Panc1 (cell line): ENCODE results near the gene FUCA2. TPM values are rescaled to one million over a fixed set of nuclear protein-coding genes. Genes with fewer than 3 reads are reported as not detected.
"Not testable (repeated sequence)": the region's sequence is repeated elsewhere in the genome, so short reads cannot be mapped to it uniquely, and the experiment has no call there.

Experiments used
- ATAC-seq: fragments of 200-7000 bp; cut with Tn5 transposase; 2 replicates; pipeline ENCODE4 v1.9.1; 2020; ENCODE audit warnings: mild to moderate bottlenecking, moderate library complexity
- BruUV-seq: library from RNA; stranded (reverse); fragments of 400-500 nt; replicated peaks from 2 replicates; lab custom pipeline; 2021; lab: Mats Ljungman, UMichigan
- CTCF ChIA-PET: fragments of 300-600 bp; sonication (Branson Sonifier 250); formaldehyde crosslinking; loops from one replicate; lab custom pipeline; 2022; ENCODE audit warnings: antibody characterized with exemption; lab: Charles Lee
- POLR2A ChIA-PET: fragments of 300-600 bp; sonication (Branson Sonifier 250); formaldehyde crosslinking; loops from one replicate; lab custom pipeline; 2022; ENCODE audit warnings: antibody characterized with exemption; lab: Charles Lee
- DNase-seq: peaks from one replicate; pipeline ENCODE4 v3.0.0-alpha.2; 2010; ENCODE audit warnings: low read depth, low spot score
- H3K27ac ChIP-seq: 2 replicates; pipeline ENCODE4 v1.5.1; 2011; ENCODE audit warnings: mild to moderate bottlenecking, low read length, inconsistent platforms
- H3K27me3 ChIP-seq: fragments of 200-500 bp; sonication (Bioruptor generic); 2 replicates; pipeline ENCODE4 v1.6.0; 2014; ENCODE audit warnings: low read length, inconsistent platforms; ENCODE audit not compliant: control insufficient read depth, insufficient read depth
- H3K36me3 ChIP-seq: fragments of 200-500 bp; sonication (Bioruptor generic); 2 replicates; pipeline ENCODE4 v1.5.1; 2014; ENCODE audit warnings: inconsistent platforms, mild to moderate bottlenecking, low read length, moderate library complexity; ENCODE audit not compliant: control insufficient read depth, insufficient read depth
- H3K4me1 ChIP-seq: 2 replicates; pipeline ENCODE4 v1.5.1; 2011; ENCODE audit warnings: inconsistent platforms, mild to moderate bottlenecking, low read length, moderate library complexity; ENCODE audit not compliant: control insufficient read depth, insufficient read depth
- H3K4me3 ChIP-seq, 2 experiments: 2 replicates each; pipeline ENCODE4 v1.5.1; 2011 to 2012; ENCODE audit warnings: low read depth in 2 of 2, low read length in 2 of 2, mild to moderate bottlenecking in 2 of 2, inconsistent platforms in 1 of 2, moderate library complexity in 1 of 2
- H3K9me3 ChIP-seq: fragments of 200-500 bp; sonication (Bioruptor generic); 2 replicates; pipeline ENCODE4 v1.5.1; 2014; ENCODE audit warnings: low read depth, mild to moderate bottlenecking, inconsistent platforms, low read length, moderate library complexity; ENCODE audit not compliant: control insufficient read depth, insufficient read depth
- POLR2AphosphoS5 ChIP-seq: IDR thresholded peaks from 2 replicates; pipeline ENCODE4 v1.6.1; 2012; ENCODE audit warnings: mild to moderate bottlenecking, low read depth, low read length, moderate library complexity
- SIN3A ChIP-seq: IDR thresholded peaks from 2 replicates; pipeline ENCODE4 v1.6.1; 2012; ENCODE audit warnings: low read depth, mild to moderate bottlenecking, low read length, moderate library complexity, borderline replicate concordance; ENCODE audit not compliant: insufficient read depth
- TCF7L2 ChIP-seq: IDR thresholded peaks from 2 replicates; pipeline ENCODE4 v1.6.1; 2011; ENCODE audit warnings: mild to moderate bottlenecking, low read depth, low read length, inconsistent platforms
- in situ Hi-C: cut with HindIII; loops from 2 replicates; pipeline ENCODE4 v1.10.0; 2016; ENCODE audit warnings: low sequenced_read_pairs, low pct_unique_long_range_greater_than_20kb
- intact Hi-C: fragments of 100-400 bp; cut with micrococcal nuclease; formaldehyde crosslinking; loops from one replicate; pipeline ENCODE4 v1.10.0; 2022; ENCODE audit not compliant: unreplicated experiment
- total RNA-seq: library from RNA; stranded (reverse); gene quantifications from one replicate; pipeline ENCODE4 v1.2.1, GENCODE V29; 2021; ENCODE audit not compliant: unreplicated experiment
- TF ChIP-seq, protein P1 (sequence below): fragments of 450-650 bp; IDR thresholded peaks from 2 replicates; pipeline ENCODE4 v1.5.1; 2017; ENCODE audit warnings: mild to moderate bottlenecking
- TF ChIP-seq, protein P2 (sequence below), 2 experiments: IDR thresholded peaks; 2 replicates each; pipeline ENCODE4 v1.6.1; 2011 to 2012; ENCODE audit warnings: low read depth in 2 of 2, control low read depth in 1 of 2, low read length in 1 of 2, mild to moderate bottlenecking in 1 of 2, moderate library complexity in 1 of 2; ENCODE audit not compliant: insufficient read depth in 1 of 2

Gene FUCA2
- total RNA-seq, 1 experiment from 2014 or later = 68.1 TPM

DNA sequence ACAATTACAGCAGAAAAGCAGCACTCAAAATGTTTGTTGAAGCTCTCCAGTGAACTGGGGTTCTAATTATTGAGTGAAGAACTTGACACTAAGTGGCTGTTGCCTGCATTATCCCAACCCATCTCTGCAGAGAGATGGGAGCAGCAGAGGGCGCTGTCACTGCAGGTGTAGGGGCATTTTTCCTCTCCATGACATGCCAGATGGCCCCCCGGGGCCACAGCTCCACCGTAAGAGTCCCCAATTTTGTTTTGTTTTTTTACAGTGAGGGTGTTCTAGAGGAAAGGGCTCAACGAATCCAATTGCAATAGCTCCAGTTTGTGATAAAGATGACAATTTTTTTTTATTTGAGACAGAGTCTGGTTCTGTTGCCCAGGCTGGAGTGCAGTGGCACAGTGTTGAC is 1.9 kb upstream of the FUCA2 start:
- TF ChIP-seq, protein P1, sequence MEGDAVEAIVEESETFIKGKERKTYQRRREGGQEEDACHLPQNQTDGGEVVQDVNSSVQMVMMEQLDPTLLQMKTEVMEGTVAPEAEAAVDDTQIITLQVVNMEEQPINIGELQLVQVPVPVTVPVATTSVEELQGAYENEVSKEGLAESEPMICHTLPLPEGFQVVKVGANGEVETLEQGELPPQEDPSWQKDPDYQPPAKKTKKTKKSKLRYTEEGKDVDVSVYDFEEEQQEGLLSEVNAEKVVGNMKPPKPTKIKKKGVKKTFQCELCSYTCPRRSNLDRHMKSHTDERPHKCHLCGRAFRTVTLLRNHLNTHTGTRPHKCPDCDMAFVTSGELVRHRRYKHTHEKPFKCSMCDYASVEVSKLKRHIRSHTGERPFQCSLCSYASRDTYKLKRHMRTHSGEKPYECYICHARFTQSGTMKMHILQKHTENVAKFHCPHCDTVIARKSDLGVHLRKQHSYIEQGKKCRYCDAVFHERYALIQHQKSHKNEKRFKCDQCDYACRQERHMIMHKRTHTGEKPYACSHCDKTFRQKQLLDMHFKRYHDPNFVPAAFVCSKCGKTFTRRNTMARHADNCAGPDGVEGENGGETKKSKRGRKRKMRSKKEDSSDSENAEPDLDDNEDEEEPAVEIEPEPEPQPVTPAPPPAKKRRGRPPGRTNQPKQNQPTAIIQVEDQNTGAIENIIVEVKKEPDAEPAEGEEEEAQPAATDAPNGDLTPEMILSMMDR = peak; percentile 81
- TF ChIP-seq TCF7L2 = no peak
- TF ChIP-seq, protein P2, sequence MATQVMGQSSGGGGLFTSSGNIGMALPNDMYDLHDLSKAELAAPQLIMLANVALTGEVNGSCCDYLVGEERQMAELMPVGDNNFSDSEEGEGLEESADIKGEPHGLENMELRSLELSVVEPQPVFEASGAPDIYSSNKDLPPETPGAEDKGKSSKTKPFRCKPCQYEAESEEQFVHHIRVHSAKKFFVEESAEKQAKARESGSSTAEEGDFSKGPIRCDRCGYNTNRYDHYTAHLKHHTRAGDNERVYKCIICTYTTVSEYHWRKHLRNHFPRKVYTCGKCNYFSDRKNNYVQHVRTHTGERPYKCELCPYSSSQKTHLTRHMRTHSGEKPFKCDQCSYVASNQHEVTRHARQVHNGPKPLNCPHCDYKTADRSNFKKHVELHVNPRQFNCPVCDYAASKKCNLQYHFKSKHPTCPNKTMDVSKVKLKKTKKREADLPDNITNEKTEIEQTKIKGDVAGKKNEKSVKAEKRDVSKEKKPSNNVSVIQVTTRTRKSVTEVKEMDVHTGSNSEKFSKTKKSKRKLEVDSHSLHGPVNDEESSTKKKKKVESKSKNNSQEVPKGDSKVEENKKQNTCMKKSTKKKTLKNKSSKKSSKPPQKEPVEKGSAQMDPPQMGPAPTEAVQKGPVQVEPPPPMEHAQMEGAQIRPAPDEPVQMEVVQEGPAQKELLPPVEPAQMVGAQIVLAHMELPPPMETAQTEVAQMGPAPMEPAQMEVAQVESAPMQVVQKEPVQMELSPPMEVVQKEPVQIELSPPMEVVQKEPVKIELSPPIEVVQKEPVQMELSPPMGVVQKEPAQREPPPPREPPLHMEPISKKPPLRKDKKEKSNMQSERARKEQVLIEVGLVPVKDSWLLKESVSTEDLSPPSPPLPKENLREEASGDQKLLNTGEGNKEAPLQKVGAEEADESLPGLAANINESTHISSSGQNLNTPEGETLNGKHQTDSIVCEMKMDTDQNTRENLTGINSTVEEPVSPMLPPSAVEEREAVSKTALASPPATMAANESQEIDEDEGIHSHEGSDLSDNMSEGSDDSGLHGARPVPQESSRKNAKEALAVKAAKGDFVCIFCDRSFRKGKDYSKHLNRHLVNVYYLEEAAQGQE (IDR thresholded peaks at IDR 0.05; ENCODE audit: insufficient read depth in 1 of 2, low read depth in 2 of 2, low read length in 1 of 2) = no peak
- Histone ChIP-seq H3K36me3 (no peaks in the 10 kb centered on the region), H3K4me1 (peaks cover 12% of the 10 kb centered on the region), H3K4me3 (no peak overlapping the region), H3K27me3 (0 out of 2 replicates have a peak, but pooled peaks cover 2% of the 10 kb centered on the region), H3K27ac (no peak overlapping the region), H3K9me3 (no peaks in the 10 kb centered on the region)
- DNase-seq (no peak), ATAC-seq (no peak)
- BruUV-seq = no TSS peak
- CTCF ChIA-PET = interaction anchor here (1.2 kb wide), 1 partner anchor 29 kb away, joined by 3 read pairs; no protein-coding TSS in a partner anchor
- POLR2A ChIA-PET = interaction anchor here (0.7 kb wide), 1 partner anchor 16 kb away, joined by 3 read pairs; no protein-coding TSS in a partner anchor
- intact Hi-C loops = no loop called here
- in situ Hi-C loops = no loop called here

DNA sequence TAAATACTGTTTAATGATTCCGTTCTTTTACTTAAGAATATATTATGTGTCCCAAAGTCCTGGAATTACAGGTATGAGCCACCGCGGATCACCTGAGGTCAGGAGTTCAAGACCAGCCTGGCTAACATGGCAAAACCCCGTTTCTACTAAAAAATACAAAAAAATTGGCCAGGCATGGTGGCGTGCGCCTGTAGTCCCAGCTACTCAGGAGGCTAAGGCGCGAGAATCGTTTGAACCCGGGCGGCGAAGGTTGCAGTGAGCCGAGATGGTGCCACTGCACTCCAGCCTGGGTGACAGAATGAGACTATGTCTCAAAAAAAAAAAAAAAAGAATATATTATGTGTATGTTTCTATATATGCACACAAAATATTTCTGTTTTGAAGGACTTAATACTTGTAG is 1.2 kb downstream of the FUCA2 start:
- ATAC-seq, intact Hi-C loops, DNase-seq, in situ Hi-C loops, CTCF ChIA-PET, H3K9me3 ChIP-seq, H3K27me3 ChIP-seq, H3K36me3 ChIP-seq, BruUV-seq, POLR2A ChIA-PET: not testable (repeated sequence)
- Histone ChIP-seq H3K27ac (peak overlapping the region; percentile 95), H3K4me1 (peaks cover 12% of the 10 kb centered on the region), H3K4me3 (peak overlapping the region; percentile 57 to 72)

DNA sequence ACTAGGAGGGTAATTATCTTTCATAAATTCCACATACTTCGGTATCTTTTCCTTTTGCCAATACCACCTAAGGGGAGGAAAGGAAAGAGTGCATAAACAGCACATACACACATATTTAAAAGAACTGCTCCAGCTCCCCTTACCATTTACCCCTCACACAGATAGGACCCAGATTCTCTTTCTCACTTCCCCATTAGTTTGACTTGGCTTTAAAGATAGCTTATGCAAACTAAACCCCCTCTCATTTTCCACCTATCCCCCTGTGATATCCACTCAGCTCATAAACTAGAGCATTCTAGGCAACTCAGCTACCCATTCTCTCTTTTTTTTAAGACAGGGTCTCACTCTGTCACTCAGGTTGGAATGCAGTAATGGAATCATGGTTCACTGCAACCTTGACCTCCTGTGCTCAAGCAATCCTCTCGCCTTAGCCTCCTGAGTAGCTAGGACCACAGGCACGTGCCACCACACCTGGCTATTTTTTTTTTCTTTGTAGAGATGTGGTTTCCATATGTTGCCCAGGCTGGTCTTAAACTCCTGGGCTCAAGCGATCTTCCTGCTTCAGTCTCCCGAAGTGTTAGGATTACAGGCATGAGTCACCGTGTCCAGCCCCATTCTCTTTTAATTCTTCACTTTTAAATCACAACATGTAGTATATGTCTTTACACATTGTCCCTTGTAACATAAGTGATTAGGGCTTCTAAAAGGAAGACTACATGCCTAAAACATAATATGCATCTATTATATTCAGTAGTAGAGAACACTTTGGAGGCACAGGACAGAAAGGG is 4.0 kb downstream of the FUCA2 start:
- ATAC-seq (no peak), DNase-seq (no peak)
- H3K9me3 ChIP-seq = no peaks in the 10 kb centered on the region
- TF ChIP-seq, protein P2 (IDR thresholded peaks at IDR 0.05; ENCODE audit: insufficient read depth in 1 of 2, low read depth in 2 of 2, low read length in 1 of 2) = no peak
- TF ChIP-seq, protein P1 = no peak
- TF ChIP-seq SIN3A (no peak), TCF7L2 (no peak), POLR2AphosphoS5 (no peak)
- peaks cover 12% of the 10 kb centered on the region for H3K4me1 ChIP-seq
- BruUV-seq = no TSS peak
- H3K36me3 ChIP-seq = no peaks in the 10 kb centered on the region
- intact Hi-C loops = no loop called here
- H3K27me3 ChIP-seq = no peaks in the 10 kb centered on the region
- ChIA-PET CTCF (no interaction called here), POLR2A (no interaction called here)
- no peak overlapping the region for H3K27ac ChIP-seq
- in situ Hi-C loops = no loop called here
- no peak overlapping the region for H3K4me3 ChIP-seq
